NCI-H2081 (cell line): ENCODE data around the gene NASP.

Experiments
- DNase-seq, 2 experiments: peaks; one replicate each; lab custom pipeline; 2025; lab: John Stamatoyannopoulos, UW

The NASP gene

DNA sequence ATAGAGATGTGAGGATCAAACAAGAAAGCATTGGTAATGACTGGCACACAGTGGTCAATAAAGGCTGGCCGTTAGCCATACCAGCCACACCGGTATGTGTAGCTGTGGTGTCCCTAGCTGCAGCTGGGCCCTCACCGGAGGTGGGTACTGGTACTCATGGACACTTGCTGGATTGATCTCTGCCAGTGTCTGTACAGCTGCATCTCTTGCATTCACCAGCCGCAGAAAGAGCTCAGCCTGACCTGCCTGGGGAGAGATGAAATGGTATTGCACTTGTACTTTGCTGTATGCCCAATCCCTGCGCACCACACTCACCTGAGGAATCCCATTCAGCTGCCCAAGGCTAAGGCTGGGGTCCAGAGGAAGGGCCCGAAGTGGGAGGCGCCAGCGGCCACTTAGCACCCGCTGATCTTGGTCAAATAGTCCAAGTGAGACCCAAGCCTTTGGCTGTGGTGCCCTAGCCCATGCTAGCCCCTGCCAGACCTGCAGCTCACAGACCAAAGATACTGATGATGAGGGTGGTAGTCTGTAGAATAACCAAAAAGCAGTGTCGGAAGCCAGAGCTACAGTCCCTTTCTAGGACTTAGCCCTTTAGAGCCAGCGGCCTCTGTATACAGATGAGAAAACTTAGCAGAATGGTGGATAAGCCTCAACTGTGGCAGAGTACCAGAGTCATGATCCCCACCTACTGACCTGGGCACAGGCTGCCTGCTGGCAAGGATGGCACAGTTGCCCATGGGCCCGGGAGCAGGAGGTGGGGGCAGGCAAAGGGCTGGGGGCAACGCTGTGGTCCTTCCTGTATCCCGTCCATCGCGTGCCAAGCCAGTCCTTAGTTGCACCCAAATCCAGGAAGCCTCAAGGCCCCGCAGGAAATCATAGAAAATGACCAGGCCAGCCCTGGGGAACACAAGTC is 37.0 kb downstream of the NASP start:
- DNase-seq, result no peak

DNA sequence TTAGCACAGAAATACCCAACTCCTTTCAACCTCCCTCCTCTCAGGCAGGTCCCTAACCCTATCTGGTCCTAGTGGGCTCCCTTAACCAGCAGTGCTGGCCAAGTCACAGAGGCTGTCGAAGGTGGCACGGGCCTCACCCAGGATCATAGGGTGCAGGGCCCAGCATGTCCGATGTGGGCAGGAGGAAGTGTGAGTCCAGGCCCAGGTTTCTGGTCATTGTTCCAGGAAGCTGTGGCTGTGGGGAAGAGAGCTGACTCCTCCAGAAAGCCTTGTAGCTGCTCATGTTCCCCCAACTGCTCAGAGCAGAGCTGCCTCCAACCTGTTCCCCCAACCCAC is 37.6 kb downstream of the NASP start:
- DNase-seq, result no peak

DNA sequence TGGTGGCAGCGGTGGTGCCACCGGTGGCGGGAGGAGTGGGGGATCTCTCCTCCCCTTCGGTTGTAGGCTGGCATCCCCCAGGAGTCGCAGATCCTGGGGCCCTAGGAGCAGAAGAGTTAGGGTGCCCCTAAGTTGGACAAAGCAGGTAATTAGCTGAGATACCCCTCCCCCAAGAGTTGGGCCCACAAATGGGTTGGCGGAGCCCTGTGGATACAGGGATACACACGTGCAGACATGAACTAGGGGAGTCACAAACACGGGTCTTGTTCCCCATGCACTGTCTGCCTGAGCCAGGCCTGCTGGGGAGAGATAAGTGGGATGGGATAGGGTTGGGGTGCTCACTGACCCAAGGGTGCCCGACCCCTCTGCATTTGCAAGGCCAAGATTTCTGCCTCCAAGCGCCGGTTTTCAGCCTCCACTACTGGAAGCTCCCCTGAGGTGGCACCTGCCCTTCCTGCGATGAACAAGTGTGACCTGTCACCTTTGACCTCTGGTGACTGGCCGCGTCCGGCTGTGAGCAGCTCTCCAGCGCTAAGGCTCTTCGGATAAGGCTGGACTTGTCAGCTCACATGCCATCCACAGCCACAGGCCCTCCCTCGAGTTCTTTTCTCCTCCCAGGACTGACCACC is 38.2 kb downstream of the NASP start:
- no peak for DNase-seq

DNA sequence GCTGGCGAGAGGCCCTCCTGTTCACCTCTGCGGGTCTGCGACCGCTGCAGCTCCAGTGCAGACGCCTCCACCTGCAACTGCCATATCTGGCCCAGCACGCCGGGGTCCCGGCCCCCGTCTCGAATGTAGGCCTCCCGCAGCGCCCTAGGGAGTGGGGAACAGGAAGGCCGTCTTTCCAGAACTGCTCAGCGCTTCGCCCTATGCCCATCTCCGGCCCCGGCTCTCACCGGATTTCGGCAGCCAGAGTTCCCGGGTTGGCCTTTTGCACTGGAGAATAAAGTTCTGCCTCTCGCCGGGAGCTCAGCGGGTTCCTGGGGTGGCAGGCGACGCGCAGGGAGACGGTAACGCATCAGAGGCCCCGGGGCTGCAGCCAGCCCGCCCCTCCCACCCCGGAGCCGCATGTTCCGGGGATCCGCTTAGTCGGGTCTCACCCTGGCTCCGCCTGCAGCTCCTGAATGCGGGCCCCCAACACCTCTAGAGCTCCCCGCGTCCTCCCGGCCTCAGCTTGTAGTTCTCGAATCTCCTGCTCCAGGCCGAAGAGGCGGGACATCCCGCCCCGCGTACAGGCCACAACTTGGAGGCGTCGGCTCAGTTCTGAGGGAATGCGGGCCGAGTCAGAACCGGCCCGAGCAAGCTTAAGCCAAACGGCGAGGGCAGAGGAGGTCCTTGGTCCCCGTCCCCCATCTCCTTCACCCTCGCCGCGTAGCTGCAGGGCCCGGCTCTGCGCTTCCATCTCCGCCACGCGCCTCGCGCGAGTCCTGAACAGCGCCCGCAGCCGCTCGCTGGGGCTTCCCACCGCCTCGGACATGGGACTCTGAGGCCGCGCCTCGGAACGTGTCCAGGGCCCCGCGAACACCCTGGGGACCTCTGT is 38.9 kb downstream of the NASP start:
- DNase-seq, result no peak

DNA sequence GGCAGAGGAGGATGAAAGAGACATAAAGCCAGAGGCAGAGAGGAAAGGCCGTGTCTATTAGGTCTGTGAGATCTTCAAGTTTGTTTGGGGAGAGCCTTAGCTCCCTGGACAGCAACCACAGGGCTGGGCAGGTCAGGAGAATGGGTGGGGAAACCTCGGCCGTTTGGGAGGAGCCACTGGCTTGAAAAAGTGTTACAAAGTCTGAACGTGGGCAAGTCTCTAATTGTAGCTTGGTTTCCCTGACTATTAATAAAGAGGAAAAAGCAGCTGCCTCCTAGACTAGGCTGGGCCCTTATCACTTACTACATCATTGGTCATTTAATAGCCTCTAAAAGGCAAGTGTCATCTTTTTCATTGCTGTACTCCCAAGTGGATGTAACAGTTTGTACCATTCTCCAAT is 40.1 kb downstream of the NASP start, which contains the start of gene CCDC17:
Gene CCDC17, minus strand, starts transcription at position 83 of the 400 bp plus-strand sequence. CDS start 145 bp downstream, outside the sequence.
- DNase-seq, result no peak

DNA sequence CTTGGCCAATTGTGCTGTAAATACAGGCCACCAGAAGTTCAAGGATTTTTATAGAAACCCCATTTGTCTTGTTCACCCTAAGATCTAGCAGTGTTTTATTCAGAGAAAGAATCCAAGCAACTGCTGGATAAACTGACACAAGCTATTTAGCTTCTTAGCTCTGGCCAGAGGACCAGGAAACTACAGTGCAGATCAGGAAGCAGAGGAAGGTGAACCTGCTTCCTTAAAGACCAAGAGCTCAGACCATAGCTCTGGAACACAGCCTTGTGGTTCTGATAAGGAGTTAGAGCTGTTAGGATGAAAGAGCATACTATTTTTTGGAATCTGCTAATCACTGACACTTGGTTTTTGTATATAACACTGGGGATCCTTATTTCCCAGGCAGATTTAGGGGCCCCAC is 45.2 kb downstream of the NASP start:
- no peak for DNase-seq

DNA sequence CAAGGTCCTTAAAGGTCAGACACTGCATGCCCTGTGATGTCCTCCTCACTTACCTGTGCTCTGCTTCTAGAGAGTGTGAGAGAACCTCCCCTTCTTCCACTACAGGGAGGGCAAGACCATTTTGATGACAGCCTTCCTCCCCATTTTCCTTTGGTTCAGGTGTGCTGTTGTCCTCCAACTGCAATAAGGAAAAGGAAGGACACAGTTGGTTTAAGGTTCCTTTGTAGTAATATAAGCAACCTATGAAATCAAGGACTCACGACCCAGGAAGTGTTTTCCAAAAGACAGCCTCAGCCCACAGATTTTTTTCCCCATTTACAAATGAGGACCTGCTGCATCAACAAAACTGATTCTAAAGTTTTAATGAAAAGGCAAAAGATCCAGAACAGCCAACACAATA is 46.6 kb downstream of the NASP start:
- no peak for DNase-seq

DNA sequence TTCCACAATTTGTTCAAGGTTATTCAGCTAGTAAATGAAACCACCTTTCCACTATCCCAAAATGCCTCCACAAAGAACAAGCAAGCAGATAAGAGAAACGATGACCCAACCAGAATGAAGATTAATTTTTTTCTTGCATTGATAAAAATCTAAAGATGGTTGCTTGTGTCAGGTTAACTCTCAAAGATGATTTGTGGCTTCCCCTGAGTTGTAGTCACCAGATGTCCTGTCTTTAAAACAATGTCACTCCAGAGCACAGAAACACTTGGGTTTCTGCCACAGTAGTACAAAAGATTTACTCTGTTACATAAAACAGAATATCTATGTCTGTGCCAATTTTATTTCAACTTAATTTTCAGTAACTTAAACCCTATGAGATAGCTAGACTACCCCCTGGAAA is 51.4 kb downstream of the NASP start:
- DNase-seq, result no peak

- DNase-seq, result no peak
These were observed 56.5 kb downstream of the NASP start for GRCh38 chr1:45640293-45640692.

DNA sequence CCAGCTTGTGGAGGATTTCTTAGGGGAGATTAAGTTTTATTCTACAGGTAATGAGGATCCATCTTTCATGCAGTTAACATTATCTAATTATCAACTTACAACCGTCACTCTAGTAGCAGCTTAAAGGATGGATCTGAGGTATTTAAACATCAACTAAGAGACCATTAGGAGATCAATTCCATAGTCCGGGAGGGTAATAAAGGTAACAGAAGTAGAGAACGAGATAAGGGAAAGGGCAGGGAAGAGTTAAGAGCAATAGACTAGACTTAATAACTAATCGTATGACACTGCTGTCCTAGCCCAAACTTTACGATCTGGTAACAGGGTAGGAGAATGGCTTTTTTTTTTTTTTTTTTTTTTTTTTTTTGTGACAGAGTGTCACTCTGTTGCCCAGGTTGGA is 59.5 kb downstream of the NASP start:
- no peak for DNase-seq

DNA sequence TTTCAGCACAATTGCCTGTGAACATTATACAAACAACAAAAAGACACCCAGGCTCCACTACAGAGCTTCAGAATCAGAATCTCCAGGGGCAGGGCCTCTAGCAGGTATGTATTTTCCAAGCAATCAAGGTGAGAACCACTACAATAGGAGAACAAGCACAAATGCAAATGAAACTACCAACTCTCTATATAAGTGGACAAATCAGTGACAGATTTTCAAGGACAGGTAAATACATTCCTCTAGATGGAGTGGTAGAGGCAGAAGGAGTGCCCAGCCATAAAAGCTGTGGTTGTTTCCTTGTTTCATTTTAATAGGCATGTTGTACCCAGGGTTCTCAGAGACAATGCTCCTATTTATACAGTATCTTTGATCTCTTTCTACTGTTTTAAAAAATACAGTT is 60.1 kb downstream of the NASP start:
- DNase-seq, result no peak

DNA sequence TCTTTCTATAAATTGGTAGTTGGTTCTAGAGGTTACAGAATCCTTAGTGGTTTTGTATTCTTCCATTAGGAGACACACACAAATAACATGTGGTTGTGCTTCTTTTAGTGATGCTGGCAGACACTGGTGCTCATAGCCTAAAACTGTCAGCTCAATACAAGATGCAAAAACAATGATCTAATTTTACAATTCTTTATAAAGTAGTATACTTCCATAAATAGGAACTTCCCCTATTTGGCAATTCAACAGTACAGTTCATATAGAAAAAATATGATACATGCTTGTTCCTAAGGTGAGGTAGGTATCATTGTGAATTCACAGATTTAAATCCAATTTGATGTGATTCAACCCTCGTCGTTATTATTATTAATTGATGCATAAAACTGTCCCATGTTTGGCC is 60.8 kb downstream of the NASP start:
- no peak for DNase-seq

- DNase-seq, result no peak
These were observed 63.6 kb downstream of the NASP start for GRCh38 chr1:45647248-45648021.

DNA sequence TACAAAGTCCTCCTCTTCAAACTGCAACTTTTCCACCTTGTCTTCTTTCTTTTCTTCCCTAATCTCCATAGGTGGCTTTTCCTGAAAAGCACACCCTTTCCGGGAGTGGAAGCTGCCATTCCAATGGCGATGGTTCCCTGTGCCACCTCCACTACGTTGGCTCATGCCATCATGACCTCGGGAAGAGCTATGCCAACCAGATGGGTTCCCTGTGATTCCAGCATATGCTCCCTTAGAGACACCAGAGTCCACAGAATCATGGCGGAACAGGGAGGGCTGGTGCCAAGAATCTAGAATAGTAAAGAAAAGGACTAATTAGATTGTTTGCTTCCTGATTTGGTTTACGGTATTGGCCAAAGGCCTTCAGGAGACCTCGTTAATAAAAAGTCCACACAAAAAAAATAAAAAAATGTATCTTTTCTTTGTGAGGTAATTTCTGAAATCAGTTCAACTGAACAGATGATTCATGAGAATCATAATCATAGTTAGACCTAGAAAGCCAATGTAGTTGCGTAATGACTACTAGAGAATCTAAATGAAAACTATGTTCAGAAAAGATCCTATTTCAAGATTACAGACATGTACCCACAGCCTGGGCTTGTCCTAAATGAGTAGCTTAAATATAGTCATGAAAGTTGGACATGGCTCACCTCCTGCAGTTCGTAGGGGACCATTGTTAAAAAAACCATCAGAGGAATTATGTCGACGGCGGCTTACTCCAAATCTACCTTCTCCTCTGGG is 70.9 kb downstream of the NASP start:
- no peak for DNase-seq

DNA sequence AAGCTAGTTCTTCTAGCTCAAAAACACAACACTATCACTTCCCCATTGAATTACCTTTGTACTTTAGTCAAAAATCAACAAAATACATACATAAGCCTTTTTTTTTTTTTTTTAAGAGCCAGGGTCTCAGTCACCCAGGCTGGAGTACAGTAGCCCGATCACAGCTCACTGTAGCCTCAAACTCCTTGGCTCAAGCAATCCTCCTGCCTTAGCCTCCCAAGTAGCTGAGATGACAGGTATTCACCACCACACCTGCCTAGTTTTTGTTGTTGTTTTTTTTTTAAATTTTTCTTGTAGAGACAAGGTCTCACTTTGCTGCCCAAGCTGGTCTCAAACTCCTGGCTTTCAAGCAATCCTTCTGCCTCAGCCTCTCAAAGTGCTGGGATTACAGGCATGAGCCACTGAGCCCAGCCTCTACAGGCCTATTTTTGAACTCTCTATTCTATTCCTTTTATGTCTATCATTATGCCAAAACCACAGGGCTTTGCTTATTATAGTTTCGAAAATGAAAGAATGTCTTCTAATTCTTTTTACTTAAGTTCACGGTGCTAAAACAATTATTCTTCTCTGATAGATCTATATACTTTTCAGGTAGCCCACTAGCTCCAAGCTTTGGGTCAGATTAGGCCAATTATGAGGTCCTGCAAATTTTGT is 72.9 kb downstream of the NASP start:
- no peak for DNase-seq

DNA sequence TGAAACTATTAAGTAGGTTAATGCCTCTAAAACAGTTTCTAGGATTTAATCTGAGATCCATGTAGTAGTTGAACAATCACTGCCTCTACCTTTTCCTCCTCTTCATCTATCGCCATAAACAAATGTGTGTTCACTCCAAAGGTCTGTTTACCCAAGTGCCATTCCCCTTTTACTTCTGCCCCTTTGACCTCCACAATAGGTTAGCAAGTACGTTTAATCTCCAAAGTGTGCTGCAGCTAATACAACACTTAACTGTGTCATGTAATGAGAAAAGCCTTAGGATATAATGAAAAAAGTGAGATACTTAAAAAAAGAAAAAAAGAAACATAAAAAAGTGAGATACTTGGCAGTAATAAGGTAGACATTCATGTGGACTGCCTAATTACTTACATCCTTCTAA is 74.3 kb downstream of the NASP start:
- DNase-seq, result no peak

- no peak for DNase-seq
These were observed 75.4 kb downstream of the NASP start for GRCh38 chr1:45659222-45659621.

DNA sequence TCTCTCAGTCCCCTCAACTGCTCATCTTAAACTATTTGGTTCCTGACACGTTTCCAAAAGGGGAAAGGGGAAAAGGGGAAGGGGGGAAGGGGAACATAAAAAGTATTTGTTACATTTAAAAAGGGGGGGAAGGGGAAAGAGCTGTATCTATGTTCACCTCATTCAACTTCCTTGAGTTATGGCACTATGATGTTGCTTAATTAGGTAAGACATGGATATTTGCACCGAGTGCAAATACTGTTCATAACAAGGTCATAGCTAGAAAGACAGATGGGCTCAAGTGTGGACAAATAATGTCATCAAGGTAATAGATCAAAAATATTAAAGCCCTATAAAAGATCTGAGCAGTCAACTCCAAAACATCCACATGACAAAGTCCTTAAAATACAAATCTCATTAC is 76.5 kb downstream of the NASP start:
- no peak for DNase-seq

GRCh38 chr1:45666836-45667235 is 83.0 kb downstream of the NASP start:
- DNase-seq, result no peak

DNA sequence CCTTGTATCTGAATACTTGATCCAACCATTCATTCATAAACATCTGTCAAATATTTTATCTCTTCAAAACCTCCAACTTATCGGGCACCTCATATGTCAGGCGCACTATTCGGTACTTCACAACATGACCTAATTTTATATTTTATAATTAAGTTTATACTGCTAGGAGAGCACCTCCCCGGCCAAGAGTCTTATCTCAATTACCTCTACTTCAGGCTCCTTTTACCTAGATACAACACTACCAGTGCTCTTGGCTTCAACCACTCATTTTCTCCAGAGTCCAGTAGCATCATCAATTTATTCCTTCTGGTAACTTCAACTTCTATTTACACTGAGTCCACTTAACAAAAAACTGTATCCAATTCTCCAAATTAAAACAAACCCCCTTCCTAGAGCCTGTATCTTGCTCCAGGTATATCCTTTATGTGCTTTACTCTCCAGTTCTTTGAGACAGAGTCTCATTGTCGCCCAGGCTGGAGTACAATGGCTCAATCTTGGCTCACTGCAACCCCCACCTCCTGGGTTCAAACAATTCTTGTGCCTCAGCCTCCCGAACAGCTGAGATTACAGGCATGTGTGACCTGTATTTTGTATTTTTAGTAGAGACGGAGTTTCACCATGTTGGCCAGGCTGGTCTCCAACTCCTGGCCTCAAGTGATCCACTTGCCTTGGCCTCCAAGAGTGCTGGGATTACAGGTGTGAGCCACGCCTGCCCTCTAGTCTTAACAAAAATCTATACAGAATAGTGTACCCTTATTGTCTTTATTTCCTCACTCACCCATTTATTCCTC is 83.7 kb downstream of the NASP start:
- no peak for DNase-seq
